SK-N-SH (cell line): ENCODE data around the gene AOC1. TPM values are rescaled to one million over a fixed set of nuclear protein-coding genes. Genes with fewer than 3 reads are reported as not detected.

Experiments
- CTCF ChIA-PET: fragments of 300-600, 350-600 bp; formaldehyde crosslinking; extraction: SDS; loops from one replicate; lab custom pipeline; 2021; lab: Yijun Ruan, JAX
- POLR2A ChIA-PET: fragments of 350-600 bp; sonication (Branson Sonifier 250); formaldehyde crosslinking; extraction: SDS; loops from one replicate; lab custom pipeline; 2020; ENCODE audit warnings: antibody characterized with exemption, inconsistent platforms; lab: Yijun Ruan, JAX
- DNase-seq: peaks from one replicate; pipeline ENCODE4 v3.0.0; 2012
- H2AFZ ChIP-seq: fragments of 200-600 bp; sonication (generic); 2 replicates; pipeline ENCODE4 v1.8.1; 2016; ENCODE audit warnings: antibody characterized with exemption, mild to moderate bottlenecking, low read depth
- H3F3A ChIP-seq: fragments of 200-600 bp; sonication (generic); replicated peaks from 2 replicates; pipeline ENCODE3; 2016; ENCODE audit warnings: antibody characterized with exemption, mild to moderate bottlenecking; ENCODE audit not compliant: insufficient read depth
- H3K27ac ChIP-seq, 2 experiments: fragments of 200-500 bp in 1 of 2; fragments of 200-600 bp in 1 of 2; sonication (Bioruptor generic) in 1 of 2; sonication (generic), shearing (Covaris generic) in 1 of 2; 2 replicates each; pipeline versions ENCODE4 v1.5.1 to v1.6.1; 2014 to 2016; ENCODE audit warnings: low read depth in 2 of 2, inconsistent platforms in 1 of 2, low read length in 1 of 2, mild to moderate bottlenecking in 1 of 2, mixed read lengths in 1 of 2
- H3K27me3 ChIP-seq: fragments of 200-600 bp; sonication (generic), shearing (Covaris generic); 2 replicates; pipeline ENCODE4 v1.6.1; 2016; ENCODE audit warnings: mixed run types; ENCODE audit not compliant: insufficient read depth
- H3K36me3 ChIP-seq, 2 experiments: fragments of 200-500 bp in 1 of 2; fragments of 200-600 bp in 1 of 2; sonication (Bioruptor generic) in 1 of 2; sonication (generic) in 1 of 2; replicated peaks in 1 of 2; 2 replicates each; pipeline versions ENCODE3 to v1.5.1; 2014 to 2016; ENCODE audit warnings: low read length in 1 of 2, mild to moderate bottlenecking in 1 of 2; ENCODE audit not compliant: insufficient read depth in 2 of 2, control insufficient read depth in 1 of 2
- H3K4me1 ChIP-seq, 2 experiments: fragments of 200-500 bp in 1 of 2; fragments of 200-600 bp in 1 of 2; sonication (Bioruptor generic) in 1 of 2; sonication (generic), shearing (Covaris generic) in 1 of 2; 2 replicates each; pipeline versions ENCODE4 v1.5.1 to v1.6.1; 2014 to 2016; ENCODE audit warnings: low read depth in 1 of 2, low read length in 1 of 2, mixed run types in 1 of 2; ENCODE audit not compliant: insufficient read depth in 2 of 2, control insufficient read depth in 1 of 2
- H3K4me2 ChIP-seq: fragments of 200-600 bp; sonication (generic), shearing (Covaris generic); 2 replicates; pipeline ENCODE4 v1.6.1; 2017; ENCODE audit warnings: mixed run types
- H3K4me3 ChIP-seq, 2 experiments: fragments of 200-500 bp in 1 of 2; fragments of 200-600 bp in 1 of 2; sonication (Bioruptor generic) in 1 of 2; sonication (generic), shearing (Covaris generic) in 1 of 2; 2 replicates each; pipeline versions ENCODE4 v1.5.1 to v1.8.1; 2014 to 2016; ENCODE audit warnings: low read depth in 2 of 2, inconsistent platforms in 1 of 2, low read length in 1 of 2, mild to moderate bottlenecking in 1 of 2, mixed read lengths in 1 of 2, moderate library complexity in 1 of 2
- H3K79me2 ChIP-seq: fragments of 200-600 bp; sonication (generic); 2 replicates; pipeline ENCODE4 v1.8.1; 2017; ENCODE audit warnings: mild to moderate bottlenecking; ENCODE audit not compliant: insufficient read depth
- H3K9ac ChIP-seq: fragments of 200-600 bp; sonication (generic); 2 replicates; pipeline ENCODE4 v1.6.1; 2017; ENCODE audit warnings: mixed run types
- H3K9me2 ChIP-seq: fragments of 200-600 bp; sonication (generic); 2 replicates; pipeline ENCODE4 v1.6.1; 2017; ENCODE audit warnings: mixed run types
- H3K9me3 ChIP-seq: fragments of 200-600 bp; sonication (generic); 2 replicates; pipeline ENCODE4 v1.6.1; 2017; ENCODE audit warnings: mixed run types, mild to moderate bottlenecking, moderate library complexity
- H4K20me1 ChIP-seq: fragments of 200-600 bp; sonication (generic); 2 replicates; pipeline ENCODE4 v1.6.1; 2017; ENCODE audit warnings: mild to moderate bottlenecking, mixed run types; ENCODE audit not compliant: insufficient read depth
- CHD2 ChIP-seq: fragments of 150-350 bp; IDR thresholded peaks from 2 replicates; pipeline ENCODE4 v1.6.1; 2018; ENCODE audit warnings: low read length; ENCODE audit not compliant: partially characterized antibody
- CTCF ChIP-seq: fragments of 200-600 bp; sonication (generic); IDR thresholded peaks from 2 replicates; pipeline ENCODE4 v1.6.1; 2017; ENCODE audit warnings: antibody characterized with exemption, mild to moderate bottlenecking, moderate library complexity
- ELF1 ChIP-seq: IDR thresholded peaks from 2 replicates; pipeline ENCODE4 v1.4.0; 2012
- EZH2phosphoT487 ChIP-seq: fragments of 200-600 bp; sonication (generic); IDR thresholded peaks from 2 replicates; pipeline ENCODE4 v1.6.1; 2017; ENCODE audit warnings: low read depth, mixed run types, mild to moderate bottlenecking, antibody characterized with exemption, moderate library complexity, borderline replicate concordance
- FOSL2 ChIP-seq: IDR thresholded peaks from 2 replicates; pipeline ENCODE4 v1.4.0; 2012; ENCODE audit warnings: low read depth, mild to moderate bottlenecking, moderate library complexity, borderline replicate concordance
- FOXJ3 ChIP-seq: sonication (generic); formaldehyde crosslinking; IDR thresholded peaks from 2 replicates; pipeline ENCODE4 v1.5.1; 2020; ENCODE audit warnings: mild to moderate bottlenecking, missing genetic modification reagents
- GATA2 ChIP-seq: sonication (generic); formaldehyde crosslinking; IDR thresholded peaks from 2 replicates; pipeline ENCODE4 v1.5.0; 2020; ENCODE audit warnings: mild to moderate bottlenecking, missing genetic modification reagents
- JUND ChIP-seq: IDR thresholded peaks from 2 replicates; pipeline ENCODE4 v1.4.0; 2012
- MAX ChIP-seq: IDR thresholded peaks from 2 replicates; pipeline ENCODE4 v1.4.0; 2012; ENCODE audit warnings: low read depth
- NRF1 ChIP-seq: IDR thresholded peaks from 2 replicates; pipeline ENCODE4 v1.6.1; 2012; ENCODE audit warnings: low read depth, mild to moderate bottlenecking, low read length
- REST ChIP-seq: IDR thresholded peaks from 2 replicates; pipeline ENCODE4 v1.6.1; 2012; ENCODE audit warnings: mild to moderate bottlenecking, low read depth, low read length, moderate library complexity
- RXRA ChIP-seq: IDR thresholded peaks from 2 replicates; pipeline ENCODE4 v1.4.0; 2012; ENCODE audit warnings: low read depth, mild to moderate bottlenecking, borderline replicate concordance
- SIN3A ChIP-seq: IDR thresholded peaks from 2 replicates; pipeline ENCODE4 v1.6.1; 2012; ENCODE audit warnings: low read depth, mild to moderate bottlenecking, low read length, moderate library complexity, borderline replicate concordance
- SMC3 ChIP-seq: IDR thresholded peaks from 2 replicates; pipeline ENCODE4 v1.6.1; 2012; ENCODE audit warnings: low read depth, low read length, improper control_type of control experiment
- TAF1 ChIP-seq: IDR thresholded peaks from 2 replicates; pipeline ENCODE4 v1.6.1; 2012; ENCODE audit warnings: low read depth, mild to moderate bottlenecking, low read length, moderate library complexity, borderline replicate concordance
- TEAD4 ChIP-seq: IDR thresholded peaks from 2 replicates; pipeline ENCODE4 v1.4.0; 2012; ENCODE audit warnings: mild to moderate bottlenecking, borderline replicate concordance; ENCODE audit not compliant: insufficient read depth
- WGBS: methylation state at CpG from one replicate; pipeline ENCODE4 v1.1.6; 2017; ENCODE audit warnings: low lambda C conversion rate; 5-methylcytosine and 5-hydroxymethylcytosine counted together
- polyA plus RNA-seq, 3 experiments: library from polyadenylated mRNA; depleted of rRNA; stranded (reverse); fragments of >200 nt; gene quantifications; 2 replicates each; pipeline ENCODE4 v1.2.3, GENCODE V29; 2012
- TF ChIP-seq, protein P1 (sequence below): fragments of 150-350 bp; IDR thresholded peaks from 2 replicates; pipeline ENCODE4 v1.6.1; 2016; ENCODE audit warnings: mild to moderate bottlenecking, low read depth, low read length
- TF ChIP-seq, protein P2 (sequence below): fragments of 150-350 bp; IDR thresholded peaks from 2 replicates; pipeline ENCODE4 v1.6.1; 2017; ENCODE audit warnings: antibody characterized with exemption, low read length, low read depth, borderline replicate concordance
- TF ChIP-seq, protein P3 (sequence below): IDR thresholded peaks from 2 replicates; pipeline ENCODE4 v1.4.0; 2012; ENCODE audit warnings: low read depth, borderline replicate concordance
- TF ChIP-seq, protein P4 (sequence below): IDR thresholded peaks from 2 replicates; pipeline ENCODE4; 2012

The AOC1 gene
- polyA plus RNA-seq, 1 of the 3 experiments (the other 2 are of a cell fraction) = not detected

GRCh38 chr7:150842018-150842417, 10.3 kb upstream of the AOC1 start (continued):
- TF ChIP-seq EZH2phosphoT487 = no peak
- TF ChIP-seq GATA2 (CRISPR knock-in tag) = no peak

- Histone ChIP-seq H4K20me1 (no peaks in the 10 kb centered on the region), H3F3A (no peaks in the 10 kb centered on the region), H3K4me1 (peaks cover 0 to 24% of the 10 kb centered on the region in 2 experiments; a peak in 1 of 4 replicates), H3K4me3 (no peak overlapping the region), H3K9me3 (no peaks in the 10 kb centered on the region), H3K27ac (no peak overlapping the region), H2AFZ (no peak overlapping the region), H3K9ac (no peak overlapping the region), H3K9me2 (no peaks in the 10 kb centered on the region), H3K27me3 (peaks cover 12% of the 10 kb centered on the region; the same call in 1 of the 2 replicates), H3K79me2 (no peaks in the 10 kb centered on the region), H3K36me3 (no peaks in the 10 kb centered on the region), H3K4me2 (no peak overlapping the region)
- no peak for DNase-seq
- TF ChIP-seq NRF1 (no peak), EZH2phosphoT487 (no peak), SMC3 (no peak), SIN3A (no peak), JUND (no peak), CHD2 (no peak), FOSL2 (no peak), CTCF (no peak), RXRA (no peak), FOXJ3 (no peak), REST (no peak), MAX (no peak), TEAD4 (no peak), TAF1 (no peak), GATA2 (CRISPR knock-in tag) (no peak), ELF1 (no peak)
- TF ChIP-seq, protein P1, sequence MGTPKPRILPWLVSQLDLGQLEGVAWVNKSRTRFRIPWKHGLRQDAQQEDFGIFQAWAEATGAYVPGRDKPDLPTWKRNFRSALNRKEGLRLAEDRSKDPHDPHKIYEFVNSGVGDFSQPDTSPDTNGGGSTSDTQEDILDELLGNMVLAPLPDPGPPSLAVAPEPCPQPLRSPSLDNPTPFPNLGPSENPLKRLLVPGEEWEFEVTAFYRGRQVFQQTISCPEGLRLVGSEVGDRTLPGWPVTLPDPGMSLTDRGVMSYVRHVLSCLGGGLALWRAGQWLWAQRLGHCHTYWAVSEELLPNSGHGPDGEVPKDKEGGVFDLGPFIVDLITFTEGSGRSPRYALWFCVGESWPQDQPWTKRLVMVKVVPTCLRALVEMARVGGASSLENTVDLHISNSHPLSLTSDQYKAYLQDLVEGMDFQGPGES = no peak
- TF ChIP-seq, protein P2, sequence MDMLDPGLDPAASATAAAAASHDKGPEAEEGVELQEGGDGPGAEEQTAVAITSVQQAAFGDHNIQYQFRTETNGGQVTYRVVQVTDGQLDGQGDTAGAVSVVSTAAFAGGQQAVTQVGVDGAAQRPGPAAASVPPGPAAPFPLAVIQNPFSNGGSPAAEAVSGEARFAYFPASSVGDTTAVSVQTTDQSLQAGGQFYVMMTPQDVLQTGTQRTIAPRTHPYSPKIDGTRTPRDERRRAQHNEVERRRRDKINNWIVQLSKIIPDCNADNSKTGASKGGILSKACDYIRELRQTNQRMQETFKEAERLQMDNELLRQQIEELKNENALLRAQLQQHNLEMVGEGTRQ = no peak
- TF ChIP-seq, protein P3, sequence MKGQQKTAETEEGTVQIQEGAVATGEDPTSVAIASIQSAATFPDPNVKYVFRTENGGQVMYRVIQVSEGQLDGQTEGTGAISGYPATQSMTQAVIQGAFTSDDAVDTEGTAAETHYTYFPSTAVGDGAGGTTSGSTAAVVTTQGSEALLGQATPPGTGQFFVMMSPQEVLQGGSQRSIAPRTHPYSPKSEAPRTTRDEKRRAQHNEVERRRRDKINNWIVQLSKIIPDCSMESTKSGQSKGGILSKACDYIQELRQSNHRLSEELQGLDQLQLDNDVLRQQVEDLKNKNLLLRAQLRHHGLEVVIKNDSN = no peak
- TF ChIP-seq, protein P4, sequence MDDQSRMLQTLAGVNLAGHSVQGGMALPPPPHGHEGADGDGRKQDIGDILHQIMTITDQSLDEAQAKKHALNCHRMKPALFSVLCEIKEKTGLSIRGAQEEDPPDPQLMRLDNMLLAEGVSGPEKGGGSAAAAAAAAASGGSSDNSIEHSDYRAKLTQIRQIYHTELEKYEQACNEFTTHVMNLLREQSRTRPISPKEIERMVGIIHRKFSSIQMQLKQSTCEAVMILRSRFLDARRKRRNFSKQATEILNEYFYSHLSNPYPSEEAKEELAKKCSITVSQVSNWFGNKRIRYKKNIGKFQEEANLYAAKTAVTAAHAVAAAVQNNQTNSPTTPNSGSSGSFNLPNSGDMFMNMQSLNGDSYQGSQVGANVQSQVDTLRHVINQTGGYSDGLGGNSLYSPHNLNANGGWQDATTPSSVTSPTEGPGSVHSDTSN = no peak
- CTCF ChIA-PET = interaction anchor here (0.9 to 1.3 kb wide), 2 partner anchors 55 to 64 kb away, joined by 3 to 4 read pairs; no protein-coding TSS in a partner anchor
- WGBS = 24% methylated on average over 4 of the region's 4 CpGs
- POLR2A ChIA-PET = no interaction called here
Measured at GRCh38 chr7:150842716-150843115, 9.6 kb upstream of the AOC1 start.
